HEK293 (cell line): Measurements from ENCODE around the gene ACVR1C.

ENCODE experiments used
- CTCF ChIA-PET: fragments of 350-600 bp; formaldehyde crosslinking; extraction: SDS; loops from one replicate; lab custom pipeline; 2021; ENCODE audit warnings: antibody characterized with exemption; lab: Yijun Ruan, JAX
- POLR2A ChIA-PET: fragments of 300-600 bp; formaldehyde crosslinking; extraction: SDS; loops from one replicate; lab custom pipeline; 2020; ENCODE audit warnings: antibody characterized with exemption, inconsistent platforms; lab: Yijun Ruan, JAX
- H3K27ac ChIP-seq: fragments of 200-500 bp; sonication (Bioruptor generic); 2 replicates; pipeline ENCODE4 v1.5.1; 2014; ENCODE audit warnings: low read depth, low read length, control low read depth, inconsistent platforms; ENCODE audit errors: extremely low read depth
- H3K36me3 ChIP-seq, 2 experiments: fragments of 200-500 bp in 1 of 2; sonication (Bioruptor generic) in 1 of 2; 1 replicate in 1 of 2; 2 replicates in 1 of 2; pipeline ENCODE4 v1.5.1; 2014 to 2017; ENCODE audit warnings: inconsistent platforms in 2 of 2, low read length in 2 of 2; ENCODE audit not compliant: control insufficient read depth in 2 of 2, insufficient read depth in 1 of 2
- H3K4me1 ChIP-seq: fragments of 200-500 bp; sonication (Bioruptor generic); 2 replicates; pipeline ENCODE4 v1.5.1; 2014; ENCODE audit warnings: mild to moderate bottlenecking, low read length, inconsistent platforms; ENCODE audit not compliant: control insufficient read depth, insufficient read depth
- H3K4me3 ChIP-seq: 2 replicates; pipeline ENCODE4 v1.5.1; 2011; ENCODE audit warnings: low read depth, mild to moderate bottlenecking, control low read depth, low read length, moderate library complexity
- H3K9me3 ChIP-seq: fragments of 200-500 bp; sonication (Bioruptor generic); 2 replicates; pipeline ENCODE4 v1.5.1; 2014; ENCODE audit warnings: low read depth, low read length, inconsistent platforms; ENCODE audit not compliant: control insufficient read depth, insufficient read depth
- FEZF1 ChIP-seq: fragments of 450-650 bp; formaldehyde crosslinking; IDR thresholded peaks from 2 replicates; pipeline ENCODE4 v1.5.1; 2016; ENCODE audit warnings: missing biosample characterization, missing genetic modification characterization
- GLIS2 ChIP-seq: fragments of 450-650 bp; formaldehyde crosslinking; IDR thresholded peaks from 2 replicates; pipeline ENCODE4 v1.5.1; 2016; ENCODE audit warnings: missing biosample characterization, missing genetic modification characterization
- KLF16 ChIP-seq: fragments of 450-650 bp; formaldehyde crosslinking; IDR thresholded peaks from 2 replicates; pipeline ENCODE4 v1.5.1; 2017; ENCODE audit warnings: missing biosample characterization, missing genetic modification characterization
- KLF8 ChIP-seq: fragments of 450-650 bp; formaldehyde crosslinking; IDR thresholded peaks from 2 replicates; pipeline ENCODE4 v1.5.1; 2016; ENCODE audit warnings: missing biosample characterization, missing genetic modification characterization
- RBAK ChIP-seq: fragments of 450-650 bp; formaldehyde crosslinking; IDR thresholded peaks from 2 replicates; pipeline ENCODE4 v1.5.1; 2016; ENCODE audit warnings: missing biosample characterization, missing genetic modification characterization
- SP3 ChIP-seq: fragments of 450-650 bp; formaldehyde crosslinking; IDR thresholded peaks from 2 replicates; pipeline ENCODE4 v1.5.1; 2016; ENCODE audit warnings: missing biosample characterization, missing genetic modification characterization
- ZNF140 ChIP-seq: fragments of 450-650 bp; formaldehyde crosslinking; IDR thresholded peaks from 2 replicates; pipeline ENCODE4 v1.5.1; 2016; ENCODE audit warnings: missing biosample characterization, missing genetic modification characterization
- ZNF146 ChIP-seq: fragments of 450-650 bp; formaldehyde crosslinking; IDR thresholded peaks from 2 replicates; pipeline ENCODE4 v1.5.1; 2016; ENCODE audit warnings: missing biosample characterization, missing genetic modification characterization
- ZNF169 ChIP-seq: fragments of 450-650 bp; formaldehyde crosslinking; IDR thresholded peaks from 2 replicates; pipeline ENCODE4 v1.5.1; 2016; ENCODE audit warnings: missing biosample characterization, missing genetic modification characterization
- ZNF274 ChIP-seq, 2 experiments: fragments of 200-500 bp in 1 of 2; fragments of 450-650 bp in 1 of 2; sonication (Bioruptor generic) in 1 of 2; formaldehyde crosslinking in 1 of 2; IDR thresholded peaks; 2 replicates each; pipeline versions ENCODE4 v1.5.1 to v1.6.1; 2014 to 2016; ENCODE audit warnings: borderline replicate concordance in 1 of 2, inconsistent platforms in 1 of 2, low read length in 1 of 2, missing biosample characterization in 1 of 2, missing genetic modification characterization in 1 of 2
- ZNF280C ChIP-seq: fragments of 450-650 bp; formaldehyde crosslinking; IDR thresholded peaks from 2 replicates; pipeline ENCODE4 v1.5.1; 2016; ENCODE audit warnings: missing biosample characterization, missing genetic modification characterization
- ZNF280D ChIP-seq: fragments of 450-650 bp; formaldehyde crosslinking; IDR thresholded peaks from 2 replicates; pipeline ENCODE4 v1.5.1; 2016; ENCODE audit warnings: missing biosample characterization, missing genetic modification characterization
- ZNF292 ChIP-seq: fragments of 450-650 bp; formaldehyde crosslinking; IDR thresholded peaks from 2 replicates; pipeline ENCODE4 v1.5.1; 2016; ENCODE audit warnings: low read depth, missing biosample characterization, missing genetic modification characterization, borderline replicate concordance
- ZNF302 ChIP-seq: fragments of 450-650 bp; formaldehyde crosslinking; IDR thresholded peaks from 2 replicates; pipeline ENCODE4 v1.5.1; 2016; ENCODE audit warnings: missing biosample characterization, missing genetic modification characterization, low read depth
- ZNF311 ChIP-seq: fragments of 450-650 bp; formaldehyde crosslinking; IDR thresholded peaks from 2 replicates; pipeline ENCODE4 v1.5.1; 2017; ENCODE audit warnings: missing biosample characterization, missing genetic modification characterization, borderline replicate concordance
- ZNF366 ChIP-seq: fragments of 450-650 bp; formaldehyde crosslinking; conservative IDR thresholded peaks from 2 replicates; pipeline ENCODE4 v1.5.1; 2016; ENCODE audit warnings: missing biosample characterization, missing genetic modification characterization
- ZNF530 ChIP-seq: fragments of 450-650 bp; formaldehyde crosslinking; IDR thresholded peaks from 2 replicates; pipeline ENCODE4 v1.5.1; 2016; ENCODE audit warnings: low read depth, missing biosample characterization, missing genetic modification characterization
- ZNF544 ChIP-seq: fragments of 450-650 bp; formaldehyde crosslinking; IDR thresholded peaks from 2 replicates; pipeline ENCODE4 v1.5.0; 2017; ENCODE audit warnings: missing biosample characterization, missing genetic modification characterization
- ZNF555 ChIP-seq: fragments of 450-650 bp; formaldehyde crosslinking; conservative IDR thresholded peaks from 2 replicates; pipeline ENCODE4 v1.5.1; 2017; ENCODE audit warnings: missing biosample characterization, mild to moderate bottlenecking, missing genetic modification characterization, inconsistent platforms
- ZNF596 ChIP-seq: fragments of 450-650 bp; IDR thresholded peaks from 2 replicates; pipeline ENCODE4 v1.5.0; 2018; ENCODE audit warnings: missing biosample characterization, mild to moderate bottlenecking, missing genetic modification characterization, moderate library complexity
- ZNF600 ChIP-seq: fragments of 450-650 bp; formaldehyde crosslinking; IDR thresholded peaks from 2 replicates; pipeline ENCODE4 v1.5.1; 2016; ENCODE audit warnings: missing biosample characterization, missing genetic modification characterization
- ZNF664 ChIP-seq: fragments of 450-650 bp; formaldehyde crosslinking; IDR thresholded peaks from 2 replicates; pipeline ENCODE4 v1.5.1; 2016; ENCODE audit warnings: missing biosample characterization, missing genetic modification characterization

Gene ACVR1C

GRCh38 chr2:157565550-157565949 lies 63.1 kb downstream of the ACVR1C start (continued):
- TF ChIP-seq FEZF1 (no peak), ZNF544 (tag by site-specific recombination) (no peak), ZNF555 (no peak), ZNF596 (tag by site-specific recombination) (no peak), ZNF600 (tag by site-specific recombination) (no peak), RBAK (tag by site-specific recombination) (no peak), KLF16 (tag by site-specific recombination) (no peak), ZNF292 (tag by site-specific recombination) (no peak)

- CTCF ChIA-PET: interaction anchor here (0.7 kb wide), 1 partner anchor 33 kb away, joined by 3 read pairs; no protein-coding TSS in a partner anchor
- H3K36me3 ChIP-seq: no peaks in the 10 kb centered on the region
- H3K27ac ChIP-seq: no peak overlapping the region
- TF ChIP-seq ZNF530 (tag by site-specific recombination): no peak
- no peak for TF ChIP-seq ZNF311 (tag by site-specific recombination)
- no peak for TF ChIP-seq ZNF274 (IDR thresholded peaks at IDR 0.05; ENCODE audit: low read length)
- TF ChIP-seq ZNF274 (tag by site-specific recombination; IDR thresholded peaks at IDR 0.05; ENCODE audit: borderline replicate concordance): no peak
- no peak for TF ChIP-seq GLIS2
- TF ChIP-seq ZNF366 (tag by site-specific recombination): no peak
- TF ChIP-seq ZNF302 (tag by site-specific recombination): no peak
- no peak for TF ChIP-seq KLF8
- no peak for TF ChIP-seq ZNF140 (tag by site-specific recombination)
- no peak for TF ChIP-seq ZNF280D (tag by site-specific recombination)
- no peak for TF ChIP-seq SP3
- TF ChIP-seq ZNF169 (tag by site-specific recombination): no peak
- TF ChIP-seq, all 188 proteins: peak for 0
- POLR2A ChIA-PET: no interaction called here
- H3K4me3 ChIP-seq: no peak overlapping the region
- H3K9me3 ChIP-seq: no peaks in the 10 kb centered on the region
- no peaks in the 10 kb centered on the region for H3K4me1 ChIP-seq
Measured at GRCh38 chr2:157559890-157560289, 68.8 kb downstream of the ACVR1C start.

GRCh38 chr2:157559461-157559860 lies 69.2 kb downstream of the ACVR1C start:
- Histone ChIP-seq H3K4me1 (no peaks in the 10 kb centered on the region), H3K9me3 (no peaks in the 10 kb centered on the region), H3K36me3 (no peaks in the 10 kb centered on the region)
- no peak for TF ChIP-seq ZNF664
- no peak for TF ChIP-seq ZNF146
- no peak for TF ChIP-seq ZNF280C (tag by site-specific recombination)
- TF ChIP-seq, all 188 proteins: peak for 0
- POLR2A ChIA-PET: no interaction called here
- H3K4me3 ChIP-seq: no peak overlapping the region
- no peak overlapping the region for H3K27ac ChIP-seq
- CTCF ChIA-PET: interaction anchor here (0.6 to 0.7 kb wide), 2 partner anchors 32 to 859 kb away, joined by 3 to 4 read pairs; no protein-coding TSS in a partner anchor
